Measurements from ENCODE around the gene KCNB1. TPM values are rescaled to one million over a fixed set of nuclear protein-coding genes. Genes with fewer than 3 reads are reported as not detected.
A peak's percentile ranks its signal among the peaks of the same experiment; 100 is the strongest.
"Not testable (repeated sequence)": the region's sequence is repeated elsewhere in the genome, so short reads cannot be mapped to it uniquely, and the experiment has no call there.

The KCNB1 gene
- total and polyA plus RNA-seq, 11 donors = 0.72 to 4.9 (median 1.3) TPM

GRCh38 chr20:49411221-49411925, 71.1 kb downstream of the KCNB1 start:
- ATAC-seq = no peak
- Histone ChIP-seq H3K27me3 (peaks cover 0 to 3% (median 0%) of the 10 kb centered on the region in 9 donors), H3K9me3 (no peaks in the 10 kb centered on the region), H3K36me3 (no peaks in the 10 kb centered on the region), H3K4me3 (no peak overlapping the region), H3K4me1 (peaks cover 0 to 11% (median 0%) of the 10 kb centered on the region in 12 donors), H3K27ac (peak overlapping the region in 1 of 12 donors; percentile 60)
- intact Hi-C loops (cut with DNase I) = no loop called here
- TF ChIP-seq CTCF (IDR thresholded peaks at IDR 0.05) = no peak
- 77 to 83% (median 80%) methylated on average over 10 of the region's 10 CpGs for WGBS, 4 donors
- DNase-seq = no peak

GRCh38 chr20:49409975-49410621, 72.4 kb downstream of the KCNB1 start:
- H3K27me3 ChIP-seq; H3K9me3 ChIP-seq; intact Hi-C loops (cut with DNase I); H3K4me3 ChIP-seq; DNase-seq; H3K36me3 ChIP-seq; ATAC-seq: not testable (repeated sequence)
- peaks cover 0 to 12% (median 0%) of the 10 kb centered on the region in 12 donors for H3K4me1 ChIP-seq
- peak overlapping the region in 1 of 12 donors; percentile 60 for H3K27ac ChIP-seq
- 31 to 51% (median 43%) methylated on average over 4 to 5 of the region's 5 CpGs for WGBS, 4 donors

GRCh38 chr20:49409302-49409974, 73.0 kb downstream of the KCNB1 start:
- DNase-seq (no peak), ATAC-seq (no peak)
- intact Hi-C loops (cut with DNase I) = no loop called here
- Histone ChIP-seq H3K9me3 (no peaks in the 10 kb centered on the region), H3K4me3 (no peak overlapping the region), H3K27ac (peak overlapping the region in 1 of 12 donors; percentile 60), H3K27me3 (peaks cover 0 to 3% (median 0%) of the 10 kb centered on the region in 9 donors), H3K36me3 (no peaks in the 10 kb centered on the region), H3K4me1 (peaks cover 0 to 16% (median 0%) of the 10 kb centered on the region in 12 donors)
- no peak for TF ChIP-seq POLR2A (IDR thresholded peaks at IDR 0.05)
- TF ChIP-seq CTCF (IDR thresholded peaks at IDR 0.05) = no peak
- WGBS, 4 donors = 91 to 94% (median 92%) methylated on average over 13 of the region's 13 CpGs

GRCh38 chr20:49408509-49409104, 73.9 kb downstream of the KCNB1 start:
- Histone ChIP-seq H3K9me3 (no peaks in the 10 kb centered on the region), H3K4me1 (peaks cover 0 to 16% (median 0%) of the 10 kb centered on the region in 12 donors), H3K27me3 (peaks cover 0 to 3% (median 0%) of the 10 kb centered on the region in 9 donors), H3K4me3 (no peak overlapping the region), H3K27ac (no peak overlapping the region), H3K36me3 (no peaks in the 10 kb centered on the region)
- TF ChIP-seq CTCF (IDR thresholded peaks at IDR 0.05) (no peak), POLR2A (IDR thresholded peaks at IDR 0.05) (no peak)
- intact Hi-C loops (cut with DNase I) = no loop called here
- 88 to 93% (median 93%) methylated on average over 11 of the region's 11 CpGs for WGBS, 4 donors
- ATAC-seq (no peak), DNase-seq (no peak)

Data from heart left ventricle (tissue), 16 donors.